H1 (cell line): ENCODE data around the gene NCAM1. TPM values are rescaled to one million over a fixed set of nuclear protein-coding genes. Genes with fewer than 3 reads are reported as not detected.

Source experiments
- CTCF ChIA-PET: fragments of 300-600 bp; sonication (Branson Sonifier 250); formaldehyde crosslinking; loops from one replicate; lab custom pipeline; 2021; ENCODE audit not compliant: partially characterized antibody; lab: Charles Lee
- POLR2A ChIA-PET: fragments of 300-600 bp; sonication (Branson Sonifier 250); formaldehyde crosslinking; loops from one replicate; lab custom pipeline; 2021; ENCODE audit warnings: inconsistent platforms; ENCODE audit not compliant: partially characterized antibody; lab: Charles Lee
- DNase-seq, 2 experiments: peaks; one replicate each; pipeline versions ENCODE4 v3.0.0 to v3.0.0-alpha.2; 2010 to 2022; ENCODE audit warnings: low spot score in 2 of 2, low read depth in 1 of 2, mixed read lengths in 1 of 2
- FAIRE-seq: peaks from 2 replicates; lab custom pipeline; 2011; peaks lifted over from hg19 to GRCh38; lab: Jason Lieb, UNC
- H2AFZ ChIP-seq: 2 replicates; pipeline ENCODE4 v1.8.1; 2012; ENCODE audit warnings: low read length, inconsistent platforms
- H2AK5ac ChIP-seq: 2 replicates; pipeline ENCODE4 v1.6.1; 2013; ENCODE audit warnings: low read depth, low read length
- H2BK120ac ChIP-seq: replicated peaks from 2 replicates; pipeline ENCODE3; 2013; ENCODE audit warnings: low read depth, low read length, inconsistent platforms
- H2BK12ac ChIP-seq: 2 replicates; pipeline ENCODE4 v1.6.1; 2013; ENCODE audit warnings: low read depth, low read length
- H2BK15ac ChIP-seq: 2 replicates; pipeline ENCODE4 v1.6.1; 2013; ENCODE audit warnings: low read length
- H2BK20ac ChIP-seq: 2 replicates; pipeline ENCODE4 v1.6.1; 2013; ENCODE audit warnings: low read length
- H2BK5ac ChIP-seq: 2 replicates; pipeline ENCODE4 v1.6.1; 2013; ENCODE audit warnings: low read depth, low read length
- H3K14ac ChIP-seq: 2 replicates; pipeline ENCODE4 v1.6.1; 2013; ENCODE audit warnings: inconsistent platforms; ENCODE audit not compliant: insufficient read length
- H3K18ac ChIP-seq: 2 replicates; pipeline ENCODE4 v1.6.1; 2013; ENCODE audit warnings: low read length; ENCODE audit errors: extremely low read depth
- H3K23ac ChIP-seq: 2 replicates; pipeline ENCODE4 v1.6.1; 2013; ENCODE audit warnings: inconsistent platforms; ENCODE audit not compliant: insufficient read length
- H3K23me2 ChIP-seq: 2 replicates; pipeline ENCODE4 v1.6.1; 2013; ENCODE audit warnings: low read depth, low read length
- H3K27ac ChIP-seq: 2 replicates; pipeline ENCODE4 v1.6.1; 2011; ENCODE audit warnings: low read depth, low read length, inconsistent platforms
- H3K27me3 ChIP-seq, 4 experiments: replicated peaks in 1 of 4; 1 replicate in 1 of 4; 2 replicates in 3 of 4; pipeline versions ENCODE4 v1.6.1 to v1.8.1; 2011 to 2013; ENCODE audit warnings: low read length in 3 of 4, mild to moderate bottlenecking in 3 of 4, inconsistent platforms in 2 of 4, mixed read lengths in 2 of 4, moderate library complexity in 1 of 4; ENCODE audit not compliant: control insufficient read depth in 3 of 4, insufficient read depth in 3 of 4; ENCODE audit errors: extremely low read depth in 1 of 4
- H3K36me3 ChIP-seq, 4 experiments: 2 replicates each; pipeline versions ENCODE4 v1.6.1 to v1.8.1; 2011 to 2013; ENCODE audit warnings: mild to moderate bottlenecking in 4 of 4, low read length in 3 of 4, moderate library complexity in 2 of 4, control low read depth in 1 of 4, inconsistent platforms in 1 of 4; ENCODE audit not compliant: insufficient read depth in 4 of 4, control insufficient read depth in 2 of 4
- H3K4ac ChIP-seq: replicated peaks from 2 replicates; pipeline ENCODE3; 2013; ENCODE audit warnings: low read length, low read depth, mixed read lengths, inconsistent platforms; ENCODE audit not compliant: insufficient read length
- H3K4me1 ChIP-seq, 4 experiments: replicated peaks in 1 of 4; 1 replicate in 1 of 4; 2 replicates in 3 of 4; pipeline versions ENCODE4 v1.6.1 to v1.8.1; 2011 to 2013; ENCODE audit warnings: low read length in 3 of 4, inconsistent platforms in 2 of 4, mixed read lengths in 1 of 4; ENCODE audit not compliant: insufficient read depth in 4 of 4, control insufficient read depth in 3 of 4
- H3K4me2 ChIP-seq, 2 experiments: 2 replicates each; pipeline versions ENCODE4 v1.6.1 to v1.8.1; 2011 to 2013; ENCODE audit warnings: low read depth in 2 of 2, low read length in 2 of 2, control low read depth in 1 of 2, inconsistent platforms in 1 of 2, mild to moderate bottlenecking in 1 of 2; ENCODE audit not compliant: insufficient read depth in 1 of 2
- H3K4me3 ChIP-seq, 4 experiments: fragments of 200-600, 300-600 bp in 1 of 4; sonication (generic), shearing (Covaris generic), sonication (Bioruptor Twin) in 1 of 4; 2 replicates each; pipeline versions ENCODE4 v1.5.1 to v1.8.1; 2011 to 2016; ENCODE audit warnings: low read length in 4 of 4, low read depth in 3 of 4, control low read depth in 2 of 4, inconsistent platforms in 2 of 4, mild to moderate bottlenecking in 2 of 4, mixed read lengths in 1 of 4, moderate library complexity in 1 of 4; ENCODE audit not compliant: insufficient read depth in 2 of 4; ENCODE audit errors: extremely low read depth in 1 of 4
- H3K56ac ChIP-seq: replicated peaks from 2 replicates; pipeline ENCODE3; 2013; ENCODE audit warnings: low read depth, mild to moderate bottlenecking, mixed read lengths, low read length, inconsistent platforms; ENCODE audit not compliant: insufficient read length
- H3K79me1 ChIP-seq: 2 replicates; pipeline ENCODE4 v1.6.1; 2013; ENCODE audit warnings: low read depth, low read length, control low read depth
- H3K79me2 ChIP-seq, 2 experiments: 2 replicates each; pipeline versions ENCODE4 v1.6.1 to v1.8.1; 2012 to 2013; ENCODE audit warnings: low read length in 2 of 2, mild to moderate bottlenecking in 2 of 2, inconsistent platforms in 1 of 2; ENCODE audit not compliant: insufficient read depth in 2 of 2, control insufficient read depth in 1 of 2
- H3K9ac ChIP-seq, 4 experiments: replicated peaks in 1 of 4; 1 replicate in 1 of 4; 2 replicates in 3 of 4; pipeline versions ENCODE4 v1.6.1 to v1.8.1; 2011 to 2013; ENCODE audit warnings: low read depth in 3 of 4, low read length in 3 of 4, control low read depth in 2 of 4, mild to moderate bottlenecking in 2 of 4, moderate library complexity in 2 of 4, inconsistent platforms in 1 of 4; ENCODE audit errors: extremely low read depth in 1 of 4
- H3K9me3 ChIP-seq, 2 experiments: 2 replicates each; pipeline versions ENCODE4 v1.6.1 to v1.8.1; 2012 to 2013; ENCODE audit warnings: mild to moderate bottlenecking in 2 of 2, moderate library complexity in 2 of 2, control low read depth in 1 of 2, inconsistent platforms in 1 of 2, low read depth in 1 of 2, low read length in 1 of 2, mixed read lengths in 1 of 2; ENCODE audit not compliant: insufficient read depth in 2 of 2
- H4K20me1 ChIP-seq, 2 experiments: replicated peaks in 1 of 2; 2 replicates each; pipeline versions ENCODE3 to v1.8.1; 2011 to 2013; ENCODE audit warnings: inconsistent platforms in 2 of 2, low read length in 2 of 2, mild to moderate bottlenecking in 1 of 2; ENCODE audit not compliant: insufficient read depth in 2 of 2, control insufficient read depth in 1 of 2
- H4K5ac ChIP-seq: 2 replicates; pipeline ENCODE4 v1.6.1; 2013; ENCODE audit warnings: low read length, low read depth, mixed read lengths, inconsistent platforms; ENCODE audit not compliant: insufficient read length
- H4K8ac ChIP-seq: 2 replicates; pipeline ENCODE4 v1.8.0; 2013; ENCODE audit warnings: mild to moderate bottlenecking, moderate library complexity, low read length, inconsistent platforms; ENCODE audit not compliant: insufficient read depth; ENCODE audit errors: extremely low read depth
- H4K91ac ChIP-seq: replicated peaks from 2 replicates; pipeline ENCODE3; 2013; ENCODE audit warnings: low read length, mixed read lengths, inconsistent platforms; ENCODE audit not compliant: insufficient read length
- CBX5 ChIP-seq: fragments of 300-800, 300-1000 bp; sonication (generic); IDR thresholded peaks from 2 replicates; pipeline ENCODE4 v1.7.1; 2016; ENCODE audit warnings: antibody characterized with exemption, low read length, low read depth
- WGBS, 2 experiments: shearing (Covaris generic) in 1 of 2; methylation state at CpG; one replicate each; pipeline versions ENCODE4 v1.1.6 to v1.1.7; 2013 to 2015; ENCODE audit warnings: low lambda C conversion rate in 2 of 2, mixed read lengths in 2 of 2, inconsistent platforms in 1 of 2, low coverage in 1 of 2, missing lambda C conversion rate in 1 of 2; ENCODE audit not compliant: insufficient replicate concordance in 2 of 2, insufficient coverage in 1 of 2, insufficient read length in 1 of 2; ENCODE audit errors: extremely low coverage in 1 of 2, missing lambda C conversion rate in 1 of 2; 5-methylcytosine and 5-hydroxymethylcytosine counted together
- polyA plus RNA-seq, 7 experiments: library from polyadenylated mRNA; depleted of rRNA in 3 of 7; stranded (reverse) in 5 of 7; unstranded in 2 of 7; fragments of >200 nt in 5 of 7; fragments of 200-250 nt in 2 of 7; gene quantifications; 1 replicate in 5 of 7; 2 replicates in 1 of 7; 4 replicates in 1 of 7; pipeline versions ENCODE4 v1.2.1 to v1.2.3, GENCODE V29; 2011 to 2013; ENCODE audit warnings: missing spikeins in 2 of 7, mixed read lengths in 2 of 7
- total RNA-seq: library from RNA; stranded (reverse); fragmentation: NEBNext Ultra II Directional; extraction: Animal tissue kit (Norgen Biotek cat#: 25700); gene quantifications from 2 replicates; pipeline ENCODE4 v1.2.1, GENCODE V29; 2021

NCAM1 gene
- total and polyA plus RNA-seq, 2 of the 8 experiments (the other 6 are each of a cell fraction or from before 2014, with no cell fraction given): 3.1 to 4.3 TPM

DNA sequence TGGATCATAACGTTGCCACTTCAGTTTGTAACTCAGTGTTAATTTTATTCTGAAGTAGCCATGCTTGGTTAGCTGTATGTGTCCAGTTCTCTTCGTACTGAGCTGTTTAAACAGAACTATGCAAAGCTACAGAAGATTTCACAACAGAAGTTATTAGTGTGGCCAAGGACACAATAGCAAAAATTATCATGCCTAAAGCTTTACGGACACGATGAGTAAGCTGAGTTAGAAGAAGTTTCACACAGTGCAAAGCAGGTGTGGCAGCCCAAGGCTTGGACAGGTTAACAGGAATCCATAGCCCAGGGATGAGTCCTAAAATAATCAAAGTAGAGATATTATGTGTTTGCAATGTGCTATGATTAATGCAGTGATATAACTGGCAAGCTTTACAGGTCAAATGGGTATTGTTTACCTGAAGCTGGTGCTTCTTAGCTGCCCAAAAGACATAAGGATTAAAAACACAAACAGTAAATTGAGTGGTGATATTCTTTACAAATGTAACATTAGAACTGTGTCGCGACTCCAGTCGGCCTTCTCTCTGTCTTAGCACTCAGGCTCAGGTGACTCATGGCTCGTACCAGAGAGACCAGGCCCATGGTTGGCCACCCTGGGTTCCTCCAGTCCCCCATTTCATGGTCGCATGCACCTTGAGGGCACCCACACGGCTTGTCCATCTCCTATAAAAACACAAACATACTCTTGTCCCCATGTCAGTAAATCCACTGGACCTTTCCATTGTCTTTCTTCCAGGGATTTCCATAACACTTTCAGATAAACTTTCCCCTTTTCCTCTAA is 35.5 kb upstream of the NCAM1 start:
- Histone ChIP-seq H4K8ac (no peak overlapping the region), H3K4ac (no peak overlapping the region), H3K56ac (no peak overlapping the region), H4K20me1 (no peaks in the 10 kb centered on the region), H3K27ac (no peak overlapping the region), H2AK5ac (no peak overlapping the region), H2BK120ac (no peak overlapping the region), H3K18ac (no peak overlapping the region), H3K23me2 (no peaks in the 10 kb centered on the region), H3K4me1 (peaks cover 0 to 12% (median 7%) of the 10 kb centered on the region in 4 experiments; a peak in 4 of 7 replicates), H3K36me3 (no peaks in the 10 kb centered on the region), H4K5ac (no peak overlapping the region), H2BK5ac (no peak overlapping the region), H3K9ac (no peak overlapping the region), H3K79me2 (no peaks in the 10 kb centered on the region), H4K91ac (no peak overlapping the region), H3K9me3 (no peaks in the 10 kb centered on the region), H3K27me3 (peaks cover 0 to 1% (median 0%) of the 10 kb centered on the region in 4 experiments; a peak in 1 of 7 replicates), H3K14ac (no peak overlapping the region), H2AFZ (no peak overlapping the region), H2BK12ac (no peak overlapping the region), H2BK20ac (no peak overlapping the region), H3K23ac (no peak overlapping the region), H2BK15ac (no peak overlapping the region), H3K4me2 (no peak overlapping the region), H3K79me1 (no peaks in the 10 kb centered on the region), H3K4me3 (no peak overlapping the region)
- 94% methylated on average over 10 of the region's 10 CpGs; no CpG with 5 or more reads in 1 of the 2 experiments for WGBS, 2 experiments
- ChIA-PET CTCF (interaction anchor here (1.2 to 1.3 kb wide), 2 partner anchors 364 to 642 kb away, joined by 3 to 4 read pairs; no protein-coding TSS in a partner anchor), POLR2A (no interaction called here)
- DNase-seq (no peak), FAIRE-seq (no peak)
- TF ChIP-seq CBX5: no peak
